Central memory CD8-positive, alpha-beta T cell (primary cell): ENCODE results near the gene FIGNL2.

Source experiments
- ATAC-seq: fragments of 150-1000 bp; cut with Tn5 transposase; replicated peaks from 2 replicates; pipeline ENCODE4 v1.10.0; 2022; ENCODE audit warnings: mild to moderate bottlenecking, moderate FRiP score, moderate number of reproducible peaks; ENCODE audit not compliant: poor library complexity, severe bottlenecking; ENCODE audit errors: extremely low read depth
- DNase-seq, 2 donors: peaks; one replicate each; pipeline ENCODE4 v3.0.0; 2021; ENCODE audit warnings: low spot score in 2 of 2
- H3K27ac Mint-ChIP-seq: one replicate; pipeline ENCODE4 v1.8.0; 2022; ENCODE audit warnings: low read depth, mild to moderate bottlenecking, moderate library complexity, mixed read lengths
- H3K27me3 Mint-ChIP-seq: one replicate; pipeline ENCODE4 v1.8.0; 2022; ENCODE audit warnings: mixed read lengths
- H3K36me3 Mint-ChIP-seq: one replicate; pipeline ENCODE4 v1.8.0; 2022; ENCODE audit warnings: mild to moderate bottlenecking, moderate library complexity, mixed read lengths; ENCODE audit not compliant: insufficient read depth
- H3K4me1 Mint-ChIP-seq: one replicate; pipeline ENCODE4 v1.8.0; 2022; ENCODE audit warnings: mixed read lengths
- H3K4me3 Mint-ChIP-seq: one replicate; pipeline ENCODE4 v1.8.0; 2022; ENCODE audit warnings: mild to moderate bottlenecking, moderate library complexity, mixed read lengths
- H3K9me3 Mint-ChIP-seq: one replicate; pipeline ENCODE4 v1.8.0; 2022; ENCODE audit warnings: mixed read lengths

The FIGNL2 gene

GRCh38 chr12:51863933-51864832, 15.7 kb upstream of the FIGNL2 start:
- Mint-ChIP-seq H3K27me3 (peaks cover 94% of the 10 kb centered on the region), H3K27ac (no peak overlapping the region), H3K9me3 (no peaks in the 10 kb centered on the region), H3K4me1 (peaks cover 7% of the 10 kb centered on the region), H3K36me3 (peaks cover 4% of the 10 kb centered on the region), H3K4me3 (no peak overlapping the region)
- no peak for DNase-seq
- peak; percentile 46 for ATAC-seq

GRCh38 chr12:51863363-51863932, 14.9 kb upstream of the FIGNL2 start:
- Mint-ChIP-seq H3K36me3 (peaks cover 2% of the 10 kb centered on the region), H3K4me3 (no peak overlapping the region), H3K27me3 (peaks cover 91% of the 10 kb centered on the region), H3K27ac (no peak overlapping the region), H3K4me1 (peaks cover 7% of the 10 kb centered on the region), H3K9me3 (no peaks in the 10 kb centered on the region)
- DNase-seq (no peak), ATAC-seq (no peak)

GRCh38 chr12:51862947-51863346, 14.4 kb upstream of the FIGNL2 start:
- H3K27ac Mint-ChIP-seq: no peak overlapping the region
- no peak overlapping the region for H3K4me3 Mint-ChIP-seq
- DNase-seq (no peak), ATAC-seq (no peak)
- H3K36me3 Mint-ChIP-seq: peaks cover 2% of the 10 kb centered on the region
- peaks cover 7% of the 10 kb centered on the region for H3K4me1 Mint-ChIP-seq
- H3K9me3 Mint-ChIP-seq: no peaks in the 10 kb centered on the region
- H3K27me3 Mint-ChIP-seq: peaks cover 86% of the 10 kb centered on the region

GRCh38 chr12:51860986-51861385, 12.5 kb upstream of the FIGNL2 start:
- Mint-ChIP-seq H3K4me1 (peaks cover 7% of the 10 kb centered on the region), H3K27me3 (peaks cover 86% of the 10 kb centered on the region)
- no peak for ATAC-seq

DNA sequence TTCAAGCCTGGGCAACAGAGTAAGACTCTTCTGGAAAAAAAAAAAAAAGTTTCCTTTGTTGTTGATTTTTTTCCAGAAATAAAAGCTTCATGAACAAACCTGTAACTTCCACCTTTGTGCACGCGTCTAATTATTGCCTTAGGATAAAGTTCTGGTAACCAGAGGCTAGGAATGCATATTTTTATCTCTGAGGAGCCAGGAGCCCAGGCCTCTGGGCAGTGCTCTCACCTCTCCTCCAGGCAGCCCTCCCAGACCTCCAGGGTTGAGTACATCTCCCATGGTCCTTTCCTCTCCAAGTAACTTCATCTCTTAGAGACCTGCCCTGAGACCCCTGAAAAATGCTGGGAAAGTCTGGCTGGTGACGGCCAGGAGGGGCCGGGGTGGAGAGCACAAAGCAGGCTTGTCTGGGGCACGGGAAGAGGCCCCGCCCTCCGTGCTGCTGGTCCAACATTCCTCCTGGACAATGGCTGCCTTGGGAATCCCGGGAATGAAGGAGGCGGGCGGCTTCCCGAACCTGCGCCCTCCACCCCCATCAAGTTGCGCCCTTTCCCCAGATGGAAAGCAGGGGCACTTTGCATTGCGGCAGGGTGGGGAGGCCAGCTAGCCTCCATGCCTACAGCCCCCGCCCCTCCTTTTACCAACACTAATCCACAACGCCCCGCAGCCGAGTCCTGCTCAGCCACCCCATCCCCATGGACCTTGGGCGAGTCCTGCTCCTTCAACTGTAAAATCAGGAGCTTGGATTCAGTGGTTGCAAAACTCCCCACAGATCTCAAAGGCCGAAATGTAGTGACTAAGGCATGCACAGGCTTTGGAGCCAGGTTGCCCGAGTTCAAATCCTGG, 7.3 kb upstream of the FIGNL2 start:
- H3K9me3 Mint-ChIP-seq: no peaks in the 10 kb centered on the region
- ATAC-seq (no peak), DNase-seq (no peak)
- H3K27ac Mint-ChIP-seq: no peak overlapping the region
- H3K4me1 Mint-ChIP-seq: peaks cover 9% of the 10 kb centered on the region
- H3K4me3 Mint-ChIP-seq: no peak overlapping the region
- H3K36me3 Mint-ChIP-seq: peaks cover 2% of the 10 kb centered on the region
- H3K27me3 Mint-ChIP-seq: peaks cover 71% of the 10 kb centered on the region

More at GRCh38 chr12:51860986-51861385, 12.5 kb upstream of the FIGNL2 start:
- Mint-ChIP-seq H3K27ac (no peak overlapping the region), H3K9me3 (no peaks in the 10 kb centered on the region), H3K4me3 (no peak overlapping the region), H3K36me3 (peaks cover 3% of the 10 kb centered on the region)
- DNase-seq: no peak

GRCh38 chr12:51852404-51853137, 4.1 kb upstream of the FIGNL2 start:
- Mint-ChIP-seq H3K27ac (no peak overlapping the region), H3K36me3 (peaks cover 2% of the 10 kb centered on the region), H3K4me1 (peaks cover 11% of the 10 kb centered on the region), H3K9me3 (no peaks in the 10 kb centered on the region), H3K27me3 (peaks cover 57% of the 10 kb centered on the region), H3K4me3 (no peak overlapping the region)
- ATAC-seq (no peak), DNase-seq (no peak)

DNA sequence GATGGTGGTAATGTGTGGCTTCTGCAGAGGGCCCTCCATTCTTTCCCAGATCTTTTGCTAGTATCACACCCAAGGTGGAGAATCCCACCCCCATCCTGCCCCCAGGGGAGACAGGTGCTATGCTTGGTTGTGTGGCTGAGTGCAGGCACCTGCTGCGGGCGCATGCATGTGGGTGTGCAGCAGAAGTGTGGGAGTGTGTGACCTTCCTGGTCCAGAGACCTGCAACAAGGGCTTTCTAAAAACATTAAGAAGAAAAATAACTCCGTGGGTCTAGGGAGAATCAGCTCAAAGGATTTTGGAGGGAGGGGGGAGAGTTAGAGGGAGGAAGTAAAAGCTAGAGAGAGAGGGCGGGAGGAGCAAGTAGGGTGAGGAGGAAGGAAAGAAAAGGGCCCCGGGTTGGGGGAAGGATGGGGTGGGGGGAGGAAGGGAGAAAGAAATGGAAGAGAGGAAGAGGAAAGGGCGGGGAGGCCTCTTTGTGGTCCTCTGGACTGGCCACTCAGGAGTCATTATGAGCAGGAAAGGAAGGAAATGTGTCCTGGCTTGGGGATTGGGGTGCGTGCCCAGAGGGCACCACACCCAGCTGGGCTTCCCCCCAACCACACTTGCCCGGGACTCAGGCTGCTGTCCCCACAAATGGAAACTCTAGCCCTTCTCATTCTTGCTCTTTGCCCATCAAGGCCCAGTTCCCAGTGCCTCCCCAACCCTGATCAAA, 3.1 kb upstream of the FIGNL2 start:
- peaks cover 15% of the 10 kb centered on the region for H3K4me1 Mint-ChIP-seq

GRCh38 chr12:51850965-51851299, 2.4 kb upstream of the FIGNL2 start:
- H3K9me3 Mint-ChIP-seq: no peaks in the 10 kb centered on the region

More for the DNA sequence above, 3.1 kb upstream of the FIGNL2 start:
- DNase-seq (no peak), ATAC-seq (no peak)
- Mint-ChIP-seq H3K27ac (no peak overlapping the region), H3K9me3 (no peaks in the 10 kb centered on the region), H3K4me3 (no peak overlapping the region), H3K36me3 (peaks cover 2% of the 10 kb centered on the region), H3K27me3 (peaks cover 53% of the 10 kb centered on the region)

GRCh38 chr12:51850081-51850964, 1.8 kb upstream of the FIGNL2 start:
- Mint-ChIP-seq H3K9me3 (no peaks in the 10 kb centered on the region), H3K27me3 (peaks cover 53% of the 10 kb centered on the region), H3K27ac (no peak overlapping the region), H3K36me3 (no peaks in the 10 kb centered on the region), H3K4me1 (peaks cover 23% of the 10 kb centered on the region), H3K4me3 (no peak overlapping the region)
- no peak for DNase-seq
- no peak for ATAC-seq

More at GRCh38 chr12:51850965-51851299, 2.4 kb upstream of the FIGNL2 start:
- DNase-seq (no peak), ATAC-seq (no peak)
- Mint-ChIP-seq H3K27me3 (peaks cover 53% of the 10 kb centered on the region), H3K36me3 (no peaks in the 10 kb centered on the region), H3K27ac (no peak overlapping the region), H3K4me1 (peaks cover 22% of the 10 kb centered on the region), H3K4me3 (no peak overlapping the region)

- H3K4me3 Mint-ChIP-seq: no peak overlapping the region
- H3K27me3 Mint-ChIP-seq: peaks cover 64% of the 10 kb centered on the region
- H3K27ac Mint-ChIP-seq: no peak overlapping the region
- H3K9me3 Mint-ChIP-seq: no peaks in the 10 kb centered on the region
- H3K36me3 Mint-ChIP-seq: no peaks in the 10 kb centered on the region
- ATAC-seq: no peak
- H3K4me1 Mint-ChIP-seq: peaks cover 23% of the 10 kb centered on the region
- no peak for DNase-seq
These were observed 570 bp upstream of the FIGNL2 start for GRCh38 chr12:51848841-51849735.
